Peyer's patch (tissue), 4 donors: ENCODE measurements around the gene FAM120A.

Experiments
- POLR2A ChIP-seq, 2 donors: fragments of 450-650 bp; IDR thresholded peaks; one replicate each; pipeline ENCODE4 v1.5.1; 2017; ENCODE audit warnings: antibody characterized with exemption in 2 of 2, mild to moderate bottlenecking in 2 of 2, moderate library complexity in 2 of 2
- TF ChIP-seq, protein P1 (sequence below), 6 experiments: fragments of 450-650 bp in 4 of 6; fragments of 200-600 bp in 2 of 6; sonication (generic) in 1 of 6; IDR thresholded peaks; one replicate each; pipeline ENCODE4 v1.5.1; 2017 to 2019; ENCODE audit warnings: antibody characterized with exemption in 6 of 6, mild to moderate bottlenecking in 3 of 6, moderate library complexity in 1 of 6

DNA sequence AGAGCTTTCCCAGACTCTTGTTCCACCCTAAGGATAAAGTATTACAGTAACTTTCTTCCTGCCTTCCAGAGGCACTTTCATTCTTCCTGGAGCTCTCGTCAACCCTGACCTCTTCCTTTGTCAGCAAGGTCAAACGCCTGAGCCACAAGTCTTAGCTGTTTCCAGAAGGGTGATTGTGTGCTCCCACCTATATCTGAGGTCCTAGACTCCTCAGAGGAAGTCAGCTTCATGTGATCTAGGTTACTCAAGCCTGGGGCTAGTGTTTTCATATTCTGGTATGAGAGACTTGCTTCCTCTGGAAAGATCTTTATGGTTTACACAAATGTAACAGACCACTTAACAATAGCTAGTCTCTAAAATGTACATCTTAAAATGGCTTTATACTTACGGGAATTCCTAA is 5.4 kb upstream of the FAM120A start:
- TF ChIP-seq, protein P1, sequence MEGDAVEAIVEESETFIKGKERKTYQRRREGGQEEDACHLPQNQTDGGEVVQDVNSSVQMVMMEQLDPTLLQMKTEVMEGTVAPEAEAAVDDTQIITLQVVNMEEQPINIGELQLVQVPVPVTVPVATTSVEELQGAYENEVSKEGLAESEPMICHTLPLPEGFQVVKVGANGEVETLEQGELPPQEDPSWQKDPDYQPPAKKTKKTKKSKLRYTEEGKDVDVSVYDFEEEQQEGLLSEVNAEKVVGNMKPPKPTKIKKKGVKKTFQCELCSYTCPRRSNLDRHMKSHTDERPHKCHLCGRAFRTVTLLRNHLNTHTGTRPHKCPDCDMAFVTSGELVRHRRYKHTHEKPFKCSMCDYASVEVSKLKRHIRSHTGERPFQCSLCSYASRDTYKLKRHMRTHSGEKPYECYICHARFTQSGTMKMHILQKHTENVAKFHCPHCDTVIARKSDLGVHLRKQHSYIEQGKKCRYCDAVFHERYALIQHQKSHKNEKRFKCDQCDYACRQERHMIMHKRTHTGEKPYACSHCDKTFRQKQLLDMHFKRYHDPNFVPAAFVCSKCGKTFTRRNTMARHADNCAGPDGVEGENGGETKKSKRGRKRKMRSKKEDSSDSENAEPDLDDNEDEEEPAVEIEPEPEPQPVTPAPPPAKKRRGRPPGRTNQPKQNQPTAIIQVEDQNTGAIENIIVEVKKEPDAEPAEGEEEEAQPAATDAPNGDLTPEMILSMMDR (IDR thresholded peaks at IDR 0.05) = no peak
- no peak for TF ChIP-seq POLR2A (IDR thresholded peaks at IDR 0.05)
